ENCODE results near the gene LYRM4. TPM values are rescaled to one million over a fixed set of nuclear protein-coding genes. Genes with fewer than 3 reads are reported as not detected.

Gene LYRM4
- total RNA-seq, 2 experiments from 2014 or later = 21.2 to 22.7 TPM

DNA sequence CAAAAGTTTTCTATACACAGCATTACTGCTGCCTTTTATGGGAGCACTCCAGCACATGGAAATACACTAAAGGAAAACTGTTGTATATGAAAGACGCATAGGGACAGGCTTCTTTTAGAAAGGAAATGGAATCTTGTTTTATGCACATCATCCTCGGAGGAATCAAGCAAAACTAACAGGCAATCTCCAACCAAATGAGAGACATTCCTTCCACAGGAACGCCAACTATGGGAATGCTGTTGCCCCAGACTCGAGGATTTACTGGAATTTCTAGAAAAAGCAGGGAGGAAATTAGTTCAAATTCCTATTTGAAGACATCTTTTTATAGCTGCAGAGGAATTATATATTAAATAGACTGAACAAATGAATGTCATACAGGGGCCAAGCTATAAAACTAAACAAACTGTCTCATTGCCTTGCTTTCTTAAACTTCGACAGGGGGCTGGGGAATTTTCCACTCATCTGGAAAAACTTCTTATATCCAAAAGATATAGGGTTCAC, 52.2 kb downstream of the LYRM4 start:
- Mint-ChIP-seq H3K36me3 (ENCODE audit: low read depth) (peaks cover 4% of the 10 kb centered on the region), H3K4me1 (peaks cover 7% of the 10 kb centered on the region), H3K27me3 (no peaks in the 10 kb centered on the region), H3K4me3 (no peak overlapping the region), H3K9me3 (no peaks in the 10 kb centered on the region), H3K27ac (no peak overlapping the region)
- no peak for DNase-seq
- ChIA-PET POLR2A (no interaction called here), CTCF (no interaction called here)

GRCh38 chr6:5208057-5208456, 52.7 kb downstream of the LYRM4 start:
- H3K4me1 Mint-ChIP-seq = peaks cover 7% of the 10 kb centered on the region
- no peak for DNase-seq
- H3K36me3 Mint-ChIP-seq (ENCODE audit: low read depth) = peaks cover 4% of the 10 kb centered on the region
- no peak overlapping the region for H3K4me3 Mint-ChIP-seq
- no peaks in the 10 kb centered on the region for H3K9me3 Mint-ChIP-seq
- H3K27me3 Mint-ChIP-seq = no peaks in the 10 kb centered on the region
- H3K27ac Mint-ChIP-seq = no peak overlapping the region
- POLR2A ChIA-PET = no interaction called here
- CTCF ChIA-PET = interaction anchor here (1.7 kb wide), 1 partner anchor 64 kb away, joined by 10 read pairs; no protein-coding TSS in a partner anchor

DNA sequence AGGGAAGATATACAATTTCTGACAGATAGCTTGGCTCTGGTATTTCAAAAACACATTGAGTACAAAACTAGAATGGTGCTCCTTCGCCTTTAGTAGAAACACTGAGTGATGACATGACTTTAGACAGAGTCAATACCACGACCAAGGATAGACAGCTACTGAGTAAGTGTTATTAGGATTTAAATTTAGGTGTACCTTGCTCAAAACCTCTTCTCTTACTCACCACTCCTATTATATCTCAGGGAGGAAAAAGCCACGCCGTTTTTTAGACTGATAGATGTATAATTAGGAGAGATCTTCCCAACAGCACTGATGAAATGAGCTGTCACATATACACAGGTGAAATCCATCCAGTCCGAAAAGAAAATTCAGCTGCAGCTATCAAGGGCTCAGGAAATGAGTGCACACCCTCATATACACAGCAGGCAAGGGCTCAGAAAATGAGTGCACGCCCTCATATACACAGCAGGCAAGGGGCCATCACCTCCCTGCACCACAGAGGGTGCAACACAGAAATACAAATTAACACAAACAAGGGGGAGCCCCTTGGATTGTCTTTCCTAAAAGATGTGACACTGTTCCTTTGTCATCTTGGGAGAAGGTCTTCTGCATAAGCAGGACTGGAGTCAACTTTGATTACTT, 53.7 kb downstream of the LYRM4 start:
- POLR2A ChIA-PET = no interaction called here
- CTCF ChIA-PET = interaction anchor here (1.0 to 1.7 kb wide), 3 partner anchors 63 to 172 kb away, joined by 3 to 10 read pairs (median 4); no protein-coding TSS in a partner anchor
- Mint-ChIP-seq H3K4me3 (no peak overlapping the region), H3K27me3 (no peaks in the 10 kb centered on the region), H3K27ac (no peak overlapping the region), H3K36me3 (ENCODE audit: low read depth) (no peaks in the 10 kb centered on the region), H3K9me3 (no peaks in the 10 kb centered on the region), H3K4me1 (peaks cover 4% of the 10 kb centered on the region)
- no peak for DNase-seq

GRCh38 chr6:5205877-5206850, 54.6 kb downstream of the LYRM4 start:
- Mint-ChIP-seq H3K36me3 (ENCODE audit: low read depth) (no peaks in the 10 kb centered on the region), H3K4me3 (no peak overlapping the region), H3K27ac (no peak overlapping the region), H3K4me1 (no peaks in the 10 kb centered on the region), H3K27me3 (no peaks in the 10 kb centered on the region), H3K9me3 (no peaks in the 10 kb centered on the region)
- CTCF ChIA-PET = interaction anchor here (0.6 to 1.7 kb wide), 3 partner anchors 62 to 209 kb away, joined by 3 to 10 read pairs (median 4); no protein-coding TSS in a partner anchor
- no peak for DNase-seq
- POLR2A ChIA-PET = no interaction called here

DNA sequence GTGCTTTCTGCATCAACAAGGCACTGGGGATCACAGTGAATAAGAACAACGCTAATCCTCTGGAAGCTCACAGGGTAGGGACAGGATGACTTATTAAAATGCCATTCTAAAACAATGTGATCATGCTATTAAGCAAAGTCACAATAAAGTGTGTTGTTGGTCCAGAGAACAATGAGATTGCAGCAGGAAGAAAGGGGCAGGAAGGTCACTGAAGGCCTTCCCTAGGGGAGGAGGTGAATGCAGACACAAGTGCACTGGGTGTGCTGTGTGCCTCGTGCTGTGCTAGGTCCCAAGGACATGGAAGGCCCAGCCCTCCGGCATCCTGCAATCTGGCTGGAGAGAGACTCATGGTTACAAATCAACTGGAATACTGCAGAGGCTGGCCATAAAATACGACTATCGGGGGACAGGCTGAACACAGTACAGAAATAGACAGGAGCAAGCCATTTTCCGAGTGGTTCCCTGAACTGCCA, 55.7 kb downstream of the LYRM4 start:
- Mint-ChIP-seq H3K27ac (no peak overlapping the region), H3K27me3 (no peaks in the 10 kb centered on the region), H3K36me3 (ENCODE audit: low read depth) (no peaks in the 10 kb centered on the region), H3K9me3 (no peaks in the 10 kb centered on the region), H3K4me3 (no peak overlapping the region), H3K4me1 (peaks cover under 1% of the 10 kb centered on the region)
- ChIA-PET POLR2A (no interaction called here), CTCF (no interaction called here)
- DNase-seq = no peak

DNA sequence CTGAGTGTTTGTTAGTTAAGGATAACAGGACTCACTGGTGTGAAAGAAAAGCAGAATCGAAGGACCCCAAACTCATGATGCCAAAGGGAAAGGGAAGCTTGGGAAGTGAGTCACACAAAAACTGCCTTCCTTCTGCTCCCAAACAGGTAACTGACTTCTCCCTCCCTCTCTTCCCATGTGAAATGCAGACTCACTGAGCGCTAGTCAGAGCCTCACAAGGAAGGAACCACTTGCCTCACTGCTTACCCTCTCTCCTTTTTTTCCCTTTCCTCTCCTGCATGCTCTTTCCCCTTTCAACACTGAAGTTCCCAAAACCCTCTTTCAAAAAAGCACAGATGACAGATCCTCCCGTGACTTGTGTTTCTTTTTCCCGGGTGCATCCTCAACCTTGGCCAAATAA, 56.4 kb downstream of the LYRM4 start:
- POLR2A ChIA-PET = no interaction called here
- Mint-ChIP-seq H3K4me3 (no peak overlapping the region), H3K4me1 (peaks cover 5% of the 10 kb centered on the region), H3K27ac (no peak overlapping the region), H3K36me3 (ENCODE audit: low read depth) (no peaks in the 10 kb centered on the region), H3K27me3 (no peaks in the 10 kb centered on the region), H3K9me3 (no peaks in the 10 kb centered on the region)
- CTCF ChIA-PET = no interaction called here
- no peak for DNase-seq

DNA sequence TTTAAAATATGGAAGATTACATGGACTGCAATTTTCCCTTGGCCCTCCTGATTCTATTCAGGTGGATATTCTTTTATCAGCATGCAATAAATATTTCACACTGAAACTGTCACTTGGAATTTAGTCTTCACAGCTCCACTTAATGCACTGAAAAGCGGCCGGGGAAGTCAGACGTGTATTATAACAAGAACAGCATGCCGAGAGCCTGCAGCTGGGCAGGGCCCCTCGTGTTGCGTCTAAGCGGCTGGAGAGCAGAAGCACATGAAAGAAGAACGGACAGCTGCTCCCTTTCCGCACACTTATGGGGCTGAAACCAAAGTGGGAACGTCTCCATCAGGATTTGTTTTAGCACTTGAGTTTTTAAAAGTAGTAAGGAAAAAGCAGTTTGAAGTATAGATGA, 57.2 kb downstream of the LYRM4 start:
- DNase-seq = no peak
- no peak overlapping the region for H3K4me3 Mint-ChIP-seq
- H3K4me1 Mint-ChIP-seq = peaks cover 12% of the 10 kb centered on the region
- CTCF ChIA-PET = interaction anchor here (1.0 kb wide), 1 partner anchor 100 kb away, joined by 3 read pairs; no protein-coding TSS in a partner anchor
- no peaks in the 10 kb centered on the region for H3K36me3 Mint-ChIP-seq (ENCODE audit: low read depth)
- H3K9me3 Mint-ChIP-seq = no peaks in the 10 kb centered on the region
- H3K27me3 Mint-ChIP-seq = no peaks in the 10 kb centered on the region
- POLR2A ChIA-PET = no interaction called here
- H3K27ac Mint-ChIP-seq = no peak overlapping the region

GRCh38 chr6:5202941-5203340, 57.8 kb downstream of the LYRM4 start:
- Mint-ChIP-seq H3K4me1 (peaks cover 12% of the 10 kb centered on the region), H3K36me3 (ENCODE audit: low read depth) (no peaks in the 10 kb centered on the region), H3K27ac (no peak overlapping the region), H3K27me3 (no peaks in the 10 kb centered on the region), H3K9me3 (no peaks in the 10 kb centered on the region), H3K4me3 (no peak overlapping the region)
- DNase-seq = no peak
- CTCF ChIA-PET = interaction anchor here (1.0 kb wide), 1 partner anchor 101 kb away, joined by 3 read pairs; no protein-coding TSS in a partner anchor
- POLR2A ChIA-PET = no interaction called here

DNA sequence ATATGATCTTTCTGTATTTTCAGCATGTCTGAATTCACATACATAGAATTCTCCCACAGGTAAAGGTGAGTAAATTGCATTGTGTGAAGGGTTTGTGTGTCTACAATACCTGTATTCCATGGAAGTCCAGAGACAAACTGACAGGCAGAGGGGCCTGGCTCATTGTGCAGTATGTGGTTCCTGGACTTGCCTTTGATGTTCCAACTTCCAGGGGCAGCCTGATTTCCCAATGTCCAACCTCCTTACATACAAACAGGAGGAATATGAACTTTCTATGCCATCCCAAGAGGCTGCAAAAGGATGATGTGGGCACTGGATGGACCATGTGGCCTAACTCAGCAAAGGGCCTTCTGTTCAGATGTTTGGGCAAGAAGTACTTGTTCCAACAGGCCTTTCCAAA, 58.5 kb downstream of the LYRM4 start:
- peaks cover 12% of the 10 kb centered on the region for H3K4me1 Mint-ChIP-seq
- no peak for DNase-seq
- H3K27ac Mint-ChIP-seq = no peak overlapping the region
- H3K9me3 Mint-ChIP-seq = no peaks in the 10 kb centered on the region
- no peak overlapping the region for H3K4me3 Mint-ChIP-seq
- ChIA-PET CTCF (interaction anchor here (0.6 kb wide), 1 partner anchor 929 kb away, joined by 3 read pairs; no protein-coding TSS in a partner anchor), POLR2A (no interaction called here)
- H3K36me3 Mint-ChIP-seq (ENCODE audit: low read depth) = no peaks in the 10 kb centered on the region
- H3K27me3 Mint-ChIP-seq = no peaks in the 10 kb centered on the region

- ChIA-PET POLR2A (no interaction called here), CTCF (no interaction called here)
- no peak overlapping the region for H3K4me3 Mint-ChIP-seq
- no peaks in the 10 kb centered on the region for H3K36me3 Mint-ChIP-seq (ENCODE audit: low read depth)
- H3K9me3 Mint-ChIP-seq = no peaks in the 10 kb centered on the region
- peaks cover 12% of the 10 kb centered on the region for H3K4me1 Mint-ChIP-seq
- H3K27ac Mint-ChIP-seq = no peak overlapping the region
- no peak for DNase-seq
- H3K27me3 Mint-ChIP-seq = no peaks in the 10 kb centered on the region
Measured at GRCh38 chr6:5201271-5201670, 59.5 kb downstream of the LYRM4 start.

GRCh38 chr6:5199702-5200101, 61.0 kb downstream of the LYRM4 start:
- CTCF ChIA-PET = interaction anchor here (0.9 to 1.3 kb wide), 2 partner anchors 26 to 56 kb away, joined by 3 read pairs; no protein-coding TSS in a partner anchor

DNA sequence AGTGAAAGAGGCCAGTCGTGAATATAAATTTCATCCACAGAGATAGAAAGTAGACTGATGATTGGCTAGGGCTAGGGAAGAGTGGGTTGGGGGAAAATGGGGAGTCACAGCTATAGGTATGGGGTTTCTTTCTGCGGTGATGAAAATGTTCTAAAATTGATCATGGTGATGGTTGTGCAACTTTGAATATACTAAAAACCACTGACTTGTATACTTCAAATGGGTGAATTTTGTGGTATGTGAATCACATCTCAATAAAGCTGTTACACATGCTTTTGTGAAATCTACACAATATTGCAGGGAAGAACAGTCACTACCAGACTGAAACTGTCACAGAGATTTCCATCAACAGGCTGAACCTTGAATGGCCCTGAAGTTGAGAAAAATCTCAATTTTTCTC, 61.5 kb downstream of the LYRM4 start:
- Mint-ChIP-seq H3K4me1 (peaks cover 15% of the 10 kb centered on the region), H3K36me3 (ENCODE audit: low read depth) (no peaks in the 10 kb centered on the region), H3K27ac (no peak overlapping the region), H3K27me3 (no peaks in the 10 kb centered on the region), H3K9me3 (no peaks in the 10 kb centered on the region), H3K4me3 (no peak overlapping the region)
- ChIA-PET POLR2A (no interaction called here), CTCF (interaction anchor here (0.9 kb wide), 1 partner anchor 25 kb away, joined by 3 read pairs; no protein-coding TSS in a partner anchor)
- no peak for DNase-seq

More at GRCh38 chr6:5199702-5200101, 61.0 kb downstream of the LYRM4 start:
- Mint-ChIP-seq H3K4me3 (no peak overlapping the region), H3K27ac (no peak overlapping the region), H3K27me3 (no peaks in the 10 kb centered on the region), H3K36me3 (ENCODE audit: low read depth) (no peaks in the 10 kb centered on the region), H3K4me1 (peaks cover 15% of the 10 kb centered on the region), H3K9me3 (no peaks in the 10 kb centered on the region)
- no peak for DNase-seq
- POLR2A ChIA-PET = no interaction called here

DNA sequence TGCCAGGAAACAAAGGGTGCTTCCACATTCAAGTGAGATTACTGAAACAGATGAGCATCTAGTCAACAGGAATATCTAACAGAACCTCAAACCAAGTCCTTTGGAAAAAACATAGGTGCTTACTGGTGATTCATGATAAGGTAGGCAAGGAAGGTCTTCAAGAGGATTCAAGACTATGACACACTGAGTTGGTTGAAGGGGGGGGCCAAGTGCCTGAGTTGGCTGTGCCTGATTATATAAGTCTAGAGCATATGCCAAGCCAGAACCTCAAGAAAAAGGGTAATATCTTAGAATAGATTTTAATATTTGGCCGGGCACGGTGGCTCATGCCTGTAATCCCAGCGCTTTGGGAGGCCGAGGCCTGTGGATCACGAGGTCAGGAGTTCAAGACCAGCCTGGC, 63.7 kb downstream of the LYRM4 start:
- no peaks in the 10 kb centered on the region for H3K36me3 Mint-ChIP-seq (ENCODE audit: low read depth)
- H3K27ac Mint-ChIP-seq = no peak overlapping the region
- H3K4me3 Mint-ChIP-seq = no peak overlapping the region
- peaks cover 15% of the 10 kb centered on the region for H3K4me1 Mint-ChIP-seq
- ChIA-PET CTCF (interaction anchor here (2.1 kb wide), 1 partner anchor 53 kb away, joined by 6 read pairs; no protein-coding TSS in a partner anchor), POLR2A (no interaction called here)
- no peaks in the 10 kb centered on the region for H3K9me3 Mint-ChIP-seq
- H3K27me3 Mint-ChIP-seq = no peaks in the 10 kb centered on the region
- DNase-seq = no peak

Data from activated CD4-positive, alpha-beta memory T cell treated with anti-CD3 and anti-CD28 coated beads, Interleukin-2, amount 10 ng/mL, durations not matched to agents 7 days and 5 days (primary cell).